ENCODE data around the gene OST4.
A peak's percentile ranks its signal among the peaks of the same experiment; 100 is the strongest.

Gene OST4

DNA sequence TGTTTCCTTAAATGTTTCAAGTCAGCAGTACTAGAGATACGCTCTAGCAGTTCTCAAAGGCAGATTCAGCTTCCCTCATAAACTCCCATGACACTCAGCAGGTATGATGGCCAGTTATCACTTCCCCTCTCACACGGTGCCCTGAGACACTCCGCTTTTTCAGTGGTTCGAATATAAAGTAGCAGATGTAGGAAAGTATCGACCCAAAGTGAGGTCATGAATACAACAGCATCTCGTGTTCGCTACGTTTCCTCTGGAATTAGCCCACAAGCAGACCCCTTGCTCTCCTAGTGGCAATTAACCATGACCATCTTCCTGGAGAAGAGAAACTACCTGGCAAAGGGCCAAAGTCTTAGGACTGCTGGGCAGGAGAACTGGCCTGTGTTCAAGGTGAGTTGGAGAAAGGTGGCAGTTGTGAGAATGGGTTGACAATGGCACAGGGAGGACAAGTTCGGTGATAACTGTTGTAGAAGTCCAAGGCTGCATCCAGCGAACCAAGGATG is 29.2 kb downstream of the OST4 start:
- DNase-seq (ENCODE audit: low spot score): peak; percentile 72
- TF ChIP-seq, protein P1, sequence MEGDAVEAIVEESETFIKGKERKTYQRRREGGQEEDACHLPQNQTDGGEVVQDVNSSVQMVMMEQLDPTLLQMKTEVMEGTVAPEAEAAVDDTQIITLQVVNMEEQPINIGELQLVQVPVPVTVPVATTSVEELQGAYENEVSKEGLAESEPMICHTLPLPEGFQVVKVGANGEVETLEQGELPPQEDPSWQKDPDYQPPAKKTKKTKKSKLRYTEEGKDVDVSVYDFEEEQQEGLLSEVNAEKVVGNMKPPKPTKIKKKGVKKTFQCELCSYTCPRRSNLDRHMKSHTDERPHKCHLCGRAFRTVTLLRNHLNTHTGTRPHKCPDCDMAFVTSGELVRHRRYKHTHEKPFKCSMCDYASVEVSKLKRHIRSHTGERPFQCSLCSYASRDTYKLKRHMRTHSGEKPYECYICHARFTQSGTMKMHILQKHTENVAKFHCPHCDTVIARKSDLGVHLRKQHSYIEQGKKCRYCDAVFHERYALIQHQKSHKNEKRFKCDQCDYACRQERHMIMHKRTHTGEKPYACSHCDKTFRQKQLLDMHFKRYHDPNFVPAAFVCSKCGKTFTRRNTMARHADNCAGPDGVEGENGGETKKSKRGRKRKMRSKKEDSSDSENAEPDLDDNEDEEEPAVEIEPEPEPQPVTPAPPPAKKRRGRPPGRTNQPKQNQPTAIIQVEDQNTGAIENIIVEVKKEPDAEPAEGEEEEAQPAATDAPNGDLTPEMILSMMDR (IDR thresholded peaks at IDR 0.05; ENCODE audit: extremely low read depth, missing control alignments): no peak

DNA sequence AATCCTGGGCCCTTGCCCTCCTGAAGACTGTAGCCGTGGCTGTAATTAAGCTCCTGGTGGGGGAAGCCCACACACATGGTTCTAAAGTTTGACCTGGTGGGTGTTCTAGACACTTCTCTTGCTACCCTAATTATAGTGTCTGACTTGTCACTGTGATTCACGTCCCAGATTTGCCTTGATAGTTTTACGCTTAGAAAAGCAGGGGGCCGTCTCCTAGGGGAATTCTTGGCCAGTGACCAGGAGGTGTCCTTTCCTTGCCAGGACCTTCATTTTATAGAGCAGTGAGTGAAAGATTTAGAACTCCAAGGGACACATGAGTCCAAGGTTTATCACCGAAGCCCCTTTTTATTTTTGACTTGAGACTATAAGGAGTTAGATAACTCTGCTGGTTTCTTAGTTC is 29.7 kb downstream of the OST4 start:
- TF ChIP-seq, protein P1 (IDR thresholded peaks at IDR 0.05; ENCODE audit: extremely low read depth, missing control alignments): no peak
- no peak for DNase-seq (ENCODE audit: low spot score)

DNA sequence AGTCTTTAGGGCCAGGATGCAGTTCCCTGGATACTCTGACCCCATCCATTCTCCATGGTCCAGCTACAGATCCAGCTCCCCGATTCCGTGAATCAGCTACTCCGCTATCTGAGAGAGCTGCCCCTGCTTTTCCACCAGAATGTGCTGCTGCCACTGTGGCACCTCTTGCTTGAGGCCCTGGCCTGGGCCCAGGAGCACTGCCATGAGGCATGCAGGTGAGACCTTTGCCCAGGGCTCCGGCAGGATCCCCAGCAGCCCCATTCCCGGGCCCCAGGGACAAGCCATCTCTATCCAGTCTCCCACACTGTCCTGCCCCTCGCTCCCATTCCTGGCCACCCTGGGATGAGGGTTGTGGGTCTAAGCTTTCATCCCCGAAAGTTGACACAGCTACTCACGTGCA is 31.2 kb downstream of the OST4 start:
- no peak for DNase-seq (ENCODE audit: low spot score)
- TF ChIP-seq, protein P1 (IDR thresholded peaks at IDR 0.05; ENCODE audit: extremely low read depth, missing control alignments): no peak

DNA sequence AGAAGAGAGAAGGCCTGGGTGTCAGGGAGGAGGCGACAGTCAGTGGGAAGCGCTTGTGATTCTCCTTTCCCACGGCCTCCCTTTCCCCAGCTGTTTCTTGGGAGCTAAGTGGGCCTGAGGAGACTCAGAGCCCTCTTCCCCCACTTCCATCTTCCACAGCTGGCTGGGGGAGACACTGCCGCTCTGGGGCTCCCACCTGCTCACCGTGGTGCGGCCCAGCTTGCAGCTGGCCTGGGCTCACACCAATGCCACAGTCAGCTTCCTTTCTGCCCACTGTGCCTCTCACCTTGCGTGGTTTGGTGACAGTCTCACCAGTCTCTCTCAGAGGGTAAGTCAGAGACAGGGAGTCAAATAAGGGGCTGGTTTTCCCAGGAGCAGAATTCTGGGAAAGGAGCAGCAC is 31.6 kb downstream of the OST4 start:
- DNase-seq (ENCODE audit: low spot score): no peak

DNA sequence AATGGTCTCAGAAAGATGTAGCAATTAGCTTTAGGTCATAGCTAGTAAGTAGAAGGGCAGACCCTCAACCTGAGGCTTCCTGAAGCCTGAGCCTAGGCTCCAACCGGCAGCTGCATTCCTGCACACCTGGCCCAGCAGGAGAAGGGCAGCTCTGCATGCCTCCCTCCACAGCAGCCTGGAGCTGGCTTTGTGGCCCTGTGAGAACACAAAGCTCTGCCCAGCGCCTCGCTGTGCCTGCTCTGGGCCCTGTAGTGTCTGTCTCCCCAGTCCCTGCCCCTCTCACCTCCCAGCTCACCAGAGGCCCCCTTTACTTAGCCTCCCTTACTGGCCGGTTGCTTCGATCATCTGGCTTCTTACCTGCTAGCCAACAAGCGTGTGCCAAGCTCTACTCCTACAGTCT is 32.0 kb downstream of the OST4 start:
- TF ChIP-seq, protein P1 (IDR thresholded peaks at IDR 0.05; ENCODE audit: extremely low read depth, missing control alignments): no peak
- no peak for DNase-seq (ENCODE audit: low spot score)

More for the DNA sequence above, 31.6 kb downstream of the OST4 start:
- TF ChIP-seq, protein P1 (IDR thresholded peaks at IDR 0.05; ENCODE audit: extremely low read depth, missing control alignments): no peak

DNA sequence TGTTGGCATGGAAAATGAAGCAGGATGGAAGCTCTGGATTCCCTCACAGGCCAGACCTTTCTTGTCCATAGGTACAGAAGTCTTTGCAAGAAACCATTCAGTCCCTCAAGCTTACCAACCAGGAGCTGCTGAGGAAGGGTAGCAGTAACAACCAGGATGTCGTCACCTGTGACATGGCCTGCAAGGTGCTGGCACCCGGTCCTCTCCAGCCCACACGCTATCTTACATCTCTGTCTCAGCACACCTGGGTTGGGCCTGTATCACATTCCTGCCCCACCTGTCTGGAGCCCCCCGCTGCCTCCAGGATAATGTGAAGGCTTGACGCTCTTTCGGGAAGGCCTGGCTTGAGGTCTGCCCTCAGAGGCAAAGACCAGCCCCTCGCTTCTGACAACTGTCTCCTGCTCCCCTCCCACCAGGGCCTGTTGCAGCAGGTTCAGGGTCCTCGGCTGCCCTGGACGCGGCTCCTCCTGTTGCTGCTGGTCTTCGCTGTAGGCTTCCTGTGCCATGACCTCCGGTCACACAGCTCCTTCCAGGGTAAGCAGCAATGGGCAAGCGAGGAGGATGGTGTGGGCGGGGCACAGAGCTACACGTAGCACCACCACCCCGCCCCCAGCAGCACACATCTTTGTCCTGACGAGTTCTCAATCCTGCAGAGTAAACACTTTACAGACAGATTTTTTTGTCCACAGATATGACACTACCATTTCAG is 32.7 kb downstream of the OST4 start:
- no peak for DNase-seq (ENCODE audit: low spot score)
- TF ChIP-seq, protein P1 (IDR thresholded peaks at IDR 0.05; ENCODE audit: extremely low read depth, missing control alignments): no peak

DNA sequence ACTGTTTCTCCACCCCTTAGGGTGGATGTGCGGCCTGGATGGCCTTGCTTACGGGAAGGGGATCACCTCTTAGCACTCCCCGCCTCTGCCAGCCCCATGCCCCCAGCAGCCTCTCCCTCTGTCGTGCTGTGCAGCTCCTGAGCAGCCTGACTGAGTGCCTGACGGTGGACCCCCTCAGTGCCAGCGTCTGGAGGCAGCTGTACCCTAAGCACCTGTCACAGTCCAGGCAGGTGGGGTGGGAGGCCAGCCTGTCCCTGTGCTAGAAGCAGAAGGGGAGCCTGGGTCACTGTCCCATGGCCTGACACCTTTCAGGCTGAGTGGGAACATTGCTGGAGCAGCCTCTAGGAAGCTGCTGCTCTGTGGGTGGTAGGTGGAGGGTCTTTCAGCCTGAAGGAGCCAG is 33.4 kb downstream of the OST4 start:
- TF ChIP-seq, protein P1 (IDR thresholded peaks at IDR 0.05; ENCODE audit: extremely low read depth, missing control alignments): no peak
- no peak for DNase-seq (ENCODE audit: low spot score)

Data from GM20000 (cell line).